Smooth muscle cell (in vitro differentiated cells): ENCODE results near the gene TMEM63C. TPM values are rescaled to one million over a fixed set of nuclear protein-coding genes. Genes with fewer than 3 reads are reported as not detected.

Experiments
- DNase-seq: peaks from one replicate; lab custom pipeline; 2025; ENCODE audit not compliant: unreplicated experiment; lab: John Stamatoyannopoulos, UW
- H2AFZ ChIP-seq: fragments of 200-600 bp; sonication (generic); 2 replicates; pipeline ENCODE4 v1.6.0; 2016; ENCODE audit warnings: antibody characterized with exemption, low read depth, mild to moderate bottlenecking
- H3F3A ChIP-seq: fragments of 200-600 bp; sonication (generic); 2 replicates; pipeline ENCODE4 v1.6.0; 2017; ENCODE audit warnings: antibody characterized with exemption, low read depth
- H3K27ac ChIP-seq: fragments of 200-600 bp; sonication (generic); 2 replicates; pipeline ENCODE4 v1.5.1; 2016; ENCODE audit warnings: low read depth, mild to moderate bottlenecking
- H3K27me3 ChIP-seq: fragments of 200-600 bp; sonication (generic); 2 replicates; pipeline ENCODE4 v1.6.1; 2016; ENCODE audit warnings: low read depth, mild to moderate bottlenecking
- H3K36me3 ChIP-seq: fragments of 200-600 bp; sonication (generic); 2 replicates; pipeline ENCODE4 v1.5.1; 2016; ENCODE audit warnings: low read depth
- H3K4me1 ChIP-seq: fragments of 200-600 bp; sonication (generic); 2 replicates; pipeline ENCODE4 v1.5.1; 2016; ENCODE audit warnings: low read depth
- H3K4me2 ChIP-seq: fragments of 200-600 bp; sonication (generic); 2 replicates; pipeline ENCODE4 v1.6.0; 2016; ENCODE audit warnings: mild to moderate bottlenecking
- H3K4me3 ChIP-seq: fragments of 200-600 bp; sonication (generic); 2 replicates; pipeline ENCODE4 v1.5.1; 2016; ENCODE audit warnings: mild to moderate bottlenecking
- H3K79me2 ChIP-seq: fragments of 200-600 bp; sonication (generic); 2 replicates; pipeline ENCODE4 v1.6.0; 2016; ENCODE audit warnings: low read depth, mild to moderate bottlenecking
- H3K9ac ChIP-seq: fragments of 200-600 bp; sonication (generic); 2 replicates; pipeline ENCODE4 v1.6.0; 2016; ENCODE audit warnings: low read depth
- H3K9me3 ChIP-seq: fragments of 200-600 bp; sonication (generic); replicated peaks from 2 replicates; pipeline ENCODE4 v1.5.1; 2016; ENCODE audit warnings: low read depth
- H4K20me1 ChIP-seq: fragments of 200-600 bp; sonication (generic); 2 replicates; pipeline ENCODE4 v1.6.0; 2016; ENCODE audit warnings: low read depth
- WGBS: methylation state at CpG from one replicate; pipeline ENCODE4 v1.1.7; 2016; ENCODE audit warnings: low lambda C conversion rate; 5-methylcytosine and 5-hydroxymethylcytosine counted together
- polyA plus RNA-seq: library from polyadenylated mRNA; unstranded; fragments of >200 nt; fragmentation: Nextera tagmentation; extraction: Ambion mirVana; gene quantifications from 2 replicates; pipeline ENCODE4 v1.2.1, GENCODE V29; 2016
- total RNA-seq: library from RNA; depleted of rRNA; stranded (reverse); fragments of >200 nt; gene quantifications from 2 replicates; pipeline ENCODE4 v1.2.3, GENCODE V29; 2014
- TF ChIP-seq, protein P1 (sequence below): fragments of 200-600 bp; sonication (generic); IDR thresholded peaks from 2 replicates; pipeline ENCODE4 v1.5.1; 2017; ENCODE audit warnings: borderline replicate concordance, mild to moderate bottlenecking, antibody characterized with exemption; ENCODE audit not compliant: insufficient read depth, poor library complexity, severe bottlenecking

Gene TMEM63C
- total and polyA plus RNA-seq, 2 experiments from 2014 or later, result 4.3 to 7.7 TPM

DNA sequence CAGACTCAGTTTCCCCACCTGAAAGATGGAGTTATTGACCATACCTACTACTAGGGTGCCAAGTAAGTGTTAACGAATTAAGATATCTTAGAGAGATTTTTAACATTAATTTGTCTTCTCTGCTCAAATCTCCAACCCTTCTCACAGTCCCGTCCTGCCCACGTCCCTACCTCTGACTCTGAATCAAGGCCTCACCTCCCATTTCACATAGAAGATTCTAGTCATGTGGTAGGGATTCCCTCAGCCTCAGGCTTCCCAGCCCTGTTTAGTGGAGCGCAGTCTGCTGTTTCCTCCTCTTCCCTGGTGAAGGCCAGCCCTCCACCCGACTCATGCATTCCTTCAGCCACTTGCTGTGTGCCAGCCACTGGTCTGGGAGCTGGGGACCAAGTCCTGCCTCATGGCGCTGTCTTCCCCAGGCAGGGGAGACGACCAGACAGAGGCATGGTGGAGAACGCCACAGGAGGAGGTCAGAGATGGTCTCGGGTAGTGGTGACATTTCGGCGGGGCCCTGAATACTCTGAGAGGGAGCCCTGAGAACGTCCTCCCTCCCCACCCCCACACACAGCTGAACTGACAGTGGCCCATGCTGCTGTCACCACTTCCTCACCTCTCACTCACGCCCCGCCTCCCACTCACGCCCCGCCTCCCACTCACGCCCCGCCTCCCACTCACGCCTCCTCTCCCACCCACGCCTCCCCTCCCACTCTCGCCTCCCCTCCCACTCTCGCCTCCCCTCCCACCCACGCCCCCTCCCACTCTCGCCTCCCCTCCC lies 38.8 kb downstream of the TMEM63C start:
- Histone ChIP-seq H3K27me3 (no peaks in the 10 kb centered on the region), H4K20me1 (no peaks in the 10 kb centered on the region), H3K36me3 (no peaks in the 10 kb centered on the region), H3K79me2 (no peaks in the 10 kb centered on the region), H3K9me3 (no peaks in the 10 kb centered on the region), H3F3A (no peaks in the 10 kb centered on the region), H2AFZ (no peak overlapping the region), H3K9ac (no peak overlapping the region), H3K4me3 (no peak overlapping the region), H3K4me1 (no peaks in the 10 kb centered on the region), H3K27ac (no peak overlapping the region), H3K4me2 (no peak overlapping the region)
- no peak for DNase-seq
- WGBS, result 76% methylated on average over 11 of the region's 24 CpGs
- TF ChIP-seq, protein P1, sequence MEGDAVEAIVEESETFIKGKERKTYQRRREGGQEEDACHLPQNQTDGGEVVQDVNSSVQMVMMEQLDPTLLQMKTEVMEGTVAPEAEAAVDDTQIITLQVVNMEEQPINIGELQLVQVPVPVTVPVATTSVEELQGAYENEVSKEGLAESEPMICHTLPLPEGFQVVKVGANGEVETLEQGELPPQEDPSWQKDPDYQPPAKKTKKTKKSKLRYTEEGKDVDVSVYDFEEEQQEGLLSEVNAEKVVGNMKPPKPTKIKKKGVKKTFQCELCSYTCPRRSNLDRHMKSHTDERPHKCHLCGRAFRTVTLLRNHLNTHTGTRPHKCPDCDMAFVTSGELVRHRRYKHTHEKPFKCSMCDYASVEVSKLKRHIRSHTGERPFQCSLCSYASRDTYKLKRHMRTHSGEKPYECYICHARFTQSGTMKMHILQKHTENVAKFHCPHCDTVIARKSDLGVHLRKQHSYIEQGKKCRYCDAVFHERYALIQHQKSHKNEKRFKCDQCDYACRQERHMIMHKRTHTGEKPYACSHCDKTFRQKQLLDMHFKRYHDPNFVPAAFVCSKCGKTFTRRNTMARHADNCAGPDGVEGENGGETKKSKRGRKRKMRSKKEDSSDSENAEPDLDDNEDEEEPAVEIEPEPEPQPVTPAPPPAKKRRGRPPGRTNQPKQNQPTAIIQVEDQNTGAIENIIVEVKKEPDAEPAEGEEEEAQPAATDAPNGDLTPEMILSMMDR, result no peak

DNA sequence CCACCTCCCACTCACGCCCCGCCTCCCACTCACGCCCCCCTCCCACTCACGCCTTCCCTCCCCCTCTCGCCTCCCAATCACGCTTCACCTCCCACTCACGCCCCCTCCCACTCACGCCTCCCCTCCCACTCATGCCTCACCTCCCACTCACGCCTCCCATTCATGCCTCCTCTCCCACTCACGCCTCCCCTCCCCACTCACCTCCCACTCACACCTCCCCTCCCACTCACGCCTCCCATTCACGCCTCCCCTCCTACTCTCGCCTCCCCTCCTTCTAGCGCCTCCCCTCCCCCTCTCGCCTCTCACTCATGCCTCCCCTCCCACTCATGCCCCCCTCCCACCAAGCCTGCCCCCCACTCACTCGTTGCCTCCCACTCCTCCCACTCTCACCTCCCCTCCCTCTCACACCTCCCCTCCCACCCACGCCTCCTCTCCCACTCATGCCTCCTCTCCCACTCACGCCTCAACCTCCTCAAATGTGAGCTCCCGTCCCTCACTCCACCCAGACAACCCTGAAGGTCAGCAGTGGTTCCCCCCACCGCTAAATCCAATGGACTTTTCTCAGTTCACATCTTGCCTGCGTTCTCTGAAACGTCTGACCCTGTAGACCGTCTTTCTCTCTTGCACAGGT lies 39.8 kb downstream of the TMEM63C start:
- H3K36me3 ChIP-seq, result no peaks in the 10 kb centered on the region
- 71% methylated on average over 6 of the region's 23 CpGs for WGBS
- H3K9me3 ChIP-seq, result no peaks in the 10 kb centered on the region
- H3K79me2 ChIP-seq, result no peaks in the 10 kb centered on the region
- H3K9ac ChIP-seq, result no peak overlapping the region
- TF ChIP-seq, protein P1, result no peak
- H3K27ac ChIP-seq, result no peak overlapping the region
- H3K4me3 ChIP-seq, result no peak overlapping the region
- no peak overlapping the region for H2AFZ ChIP-seq
- no peak for DNase-seq
- H3K4me1 ChIP-seq, result no peaks in the 10 kb centered on the region
- H3K27me3 ChIP-seq, result no peaks in the 10 kb centered on the region
- H3F3A ChIP-seq, result no peaks in the 10 kb centered on the region
- no peak overlapping the region for H3K4me2 ChIP-seq
- no peaks in the 10 kb centered on the region for H4K20me1 ChIP-seq

DNA sequence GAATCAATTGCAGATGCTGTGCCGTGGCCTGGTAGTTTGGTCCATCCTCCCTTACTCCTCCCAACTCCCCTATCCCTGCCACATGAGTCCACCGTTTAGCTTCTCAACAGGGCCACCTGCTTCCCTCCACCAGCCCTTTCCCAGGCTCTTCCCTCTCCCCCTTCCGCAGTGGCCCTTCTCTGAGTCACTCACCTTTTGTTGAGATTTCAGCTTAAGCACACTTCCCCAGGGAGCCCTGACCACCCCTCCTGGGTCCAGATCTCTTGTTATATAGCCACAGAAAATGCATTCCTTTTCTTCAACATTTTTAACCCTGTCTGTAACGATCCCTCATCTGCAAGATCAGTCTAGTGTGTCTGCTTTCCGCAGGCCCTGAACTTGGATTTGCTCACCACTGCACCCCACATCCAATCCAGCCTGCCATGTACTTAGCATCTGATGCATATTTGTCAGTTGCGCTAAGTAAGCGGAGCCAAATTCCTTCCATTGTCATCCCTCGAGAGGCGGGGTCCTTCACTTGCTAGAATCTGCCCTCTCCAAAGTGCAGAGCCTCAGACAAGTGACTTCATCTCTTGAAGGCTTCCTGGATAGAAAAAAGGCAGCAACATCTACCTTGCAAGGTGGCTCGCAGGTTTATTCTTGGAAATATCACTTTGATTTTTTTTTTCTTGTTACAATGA lies 41.1 kb downstream of the TMEM63C start:
- Histone ChIP-seq H3K27ac (no peak overlapping the region), H3K36me3 (no peaks in the 10 kb centered on the region), H3K9me3 (no peaks in the 10 kb centered on the region), H3K4me2 (no peak overlapping the region), H3K4me3 (no peak overlapping the region), H3K9ac (no peak overlapping the region), H2AFZ (no peak overlapping the region), H3K79me2 (no peaks in the 10 kb centered on the region), H3F3A (no peaks in the 10 kb centered on the region), H3K4me1 (no peaks in the 10 kb centered on the region), H4K20me1 (no peaks in the 10 kb centered on the region), H3K27me3 (no peaks in the 10 kb centered on the region)
- WGBS, result 42% methylated on average over 10 of the region's 10 CpGs
- no peak for DNase-seq
- TF ChIP-seq, protein P1, result no peak
